ENCODE data around the gene CSMD2. TPM values are rescaled to one million over a fixed set of nuclear protein-coding genes. Genes with fewer than 3 reads are reported as not detected.

CSMD2 gene
- total RNA-seq, 1 donor from 2014 or later = 1.8 TPM

- Mint-ChIP-seq H3K27me3 (no peaks in the 10 kb centered on the region), H3K36me3 (peaks cover 14% of the 10 kb centered on the region), H3K4me3 (no peak overlapping the region), H3K9me3 (peaks cover 8% of the 10 kb centered on the region), H3K4me1 (ENCODE audit: unreplicated experiment) (no peaks in the 10 kb centered on the region), H3K27ac (no peak overlapping the region)
- no peak for DNase-seq (ENCODE audit: extremely low spot score, unreplicated experiment)
- TF ChIP-seq, protein P1, sequence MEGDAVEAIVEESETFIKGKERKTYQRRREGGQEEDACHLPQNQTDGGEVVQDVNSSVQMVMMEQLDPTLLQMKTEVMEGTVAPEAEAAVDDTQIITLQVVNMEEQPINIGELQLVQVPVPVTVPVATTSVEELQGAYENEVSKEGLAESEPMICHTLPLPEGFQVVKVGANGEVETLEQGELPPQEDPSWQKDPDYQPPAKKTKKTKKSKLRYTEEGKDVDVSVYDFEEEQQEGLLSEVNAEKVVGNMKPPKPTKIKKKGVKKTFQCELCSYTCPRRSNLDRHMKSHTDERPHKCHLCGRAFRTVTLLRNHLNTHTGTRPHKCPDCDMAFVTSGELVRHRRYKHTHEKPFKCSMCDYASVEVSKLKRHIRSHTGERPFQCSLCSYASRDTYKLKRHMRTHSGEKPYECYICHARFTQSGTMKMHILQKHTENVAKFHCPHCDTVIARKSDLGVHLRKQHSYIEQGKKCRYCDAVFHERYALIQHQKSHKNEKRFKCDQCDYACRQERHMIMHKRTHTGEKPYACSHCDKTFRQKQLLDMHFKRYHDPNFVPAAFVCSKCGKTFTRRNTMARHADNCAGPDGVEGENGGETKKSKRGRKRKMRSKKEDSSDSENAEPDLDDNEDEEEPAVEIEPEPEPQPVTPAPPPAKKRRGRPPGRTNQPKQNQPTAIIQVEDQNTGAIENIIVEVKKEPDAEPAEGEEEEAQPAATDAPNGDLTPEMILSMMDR (conservative IDR thresholded peaks at IDR 0.05) = no peak
These were observed 662.3 kb downstream of the CSMD2 start for GRCh38 chr1:33502726-33503125.

DNA sequence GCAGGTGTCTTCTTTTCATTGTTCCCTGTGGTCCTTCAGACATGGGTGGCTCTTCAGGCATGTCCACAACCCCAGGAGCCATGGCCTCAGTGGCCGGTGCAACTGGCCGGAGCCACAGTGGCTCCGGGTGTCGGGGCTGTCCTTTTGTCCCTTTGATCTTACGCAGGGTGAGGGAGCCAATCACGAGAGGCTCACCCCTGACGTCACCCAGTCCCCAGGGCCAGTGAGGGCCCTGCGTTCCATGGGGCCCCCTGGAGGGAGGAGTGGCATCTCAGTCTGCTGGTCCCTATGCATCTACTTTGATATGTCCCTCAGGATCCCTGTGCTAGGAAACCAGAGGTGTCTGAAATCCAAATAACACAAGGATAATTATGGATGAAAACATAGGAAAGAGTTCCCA, 663.3 kb downstream of the CSMD2 start:
- H3K9me3 Mint-ChIP-seq = peaks cover 17% of the 10 kb centered on the region
- H3K27me3 Mint-ChIP-seq = no peaks in the 10 kb centered on the region
- H3K4me3 Mint-ChIP-seq = no peak overlapping the region
- no peak overlapping the region for H3K27ac Mint-ChIP-seq
- no peaks in the 10 kb centered on the region for H3K4me1 Mint-ChIP-seq (ENCODE audit: unreplicated experiment)
- TF ChIP-seq, protein P1 (conservative IDR thresholded peaks at IDR 0.05) = no peak
- H3K36me3 Mint-ChIP-seq = peaks cover 23% of the 10 kb centered on the region
- DNase-seq (ENCODE audit: extremely low spot score, unreplicated experiment) = no peak

DNA sequence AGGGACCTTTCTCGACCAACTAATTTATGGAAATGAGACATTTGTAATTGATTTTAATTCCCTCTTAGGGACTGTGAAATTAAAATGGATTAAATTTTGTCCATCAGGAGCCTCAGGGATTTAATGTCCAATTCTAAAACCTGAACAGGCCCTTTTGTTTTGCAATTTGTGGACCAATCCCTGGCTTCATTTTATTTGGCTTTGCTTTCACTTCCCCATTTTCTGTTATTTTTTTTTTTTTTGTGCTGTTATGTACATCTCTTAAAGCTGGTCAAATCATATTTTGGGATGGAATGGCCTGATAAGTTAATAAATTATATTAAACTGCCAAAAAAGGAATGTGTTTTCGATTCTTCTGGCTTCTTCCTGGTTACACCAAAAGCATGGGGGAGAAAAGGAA, 663.7 kb downstream of the CSMD2 start:
- H3K27ac Mint-ChIP-seq = no peak overlapping the region
- peaks cover 26% of the 10 kb centered on the region for H3K36me3 Mint-ChIP-seq
- no peaks in the 10 kb centered on the region for H3K4me1 Mint-ChIP-seq (ENCODE audit: unreplicated experiment)
- TF ChIP-seq, protein P1 (conservative IDR thresholded peaks at IDR 0.05) = no peak
- H3K9me3 Mint-ChIP-seq = peaks cover 19% of the 10 kb centered on the region
- H3K4me3 Mint-ChIP-seq = no peak overlapping the region
- H3K27me3 Mint-ChIP-seq = no peaks in the 10 kb centered on the region
- no peak for DNase-seq (ENCODE audit: extremely low spot score, unreplicated experiment)

DNA sequence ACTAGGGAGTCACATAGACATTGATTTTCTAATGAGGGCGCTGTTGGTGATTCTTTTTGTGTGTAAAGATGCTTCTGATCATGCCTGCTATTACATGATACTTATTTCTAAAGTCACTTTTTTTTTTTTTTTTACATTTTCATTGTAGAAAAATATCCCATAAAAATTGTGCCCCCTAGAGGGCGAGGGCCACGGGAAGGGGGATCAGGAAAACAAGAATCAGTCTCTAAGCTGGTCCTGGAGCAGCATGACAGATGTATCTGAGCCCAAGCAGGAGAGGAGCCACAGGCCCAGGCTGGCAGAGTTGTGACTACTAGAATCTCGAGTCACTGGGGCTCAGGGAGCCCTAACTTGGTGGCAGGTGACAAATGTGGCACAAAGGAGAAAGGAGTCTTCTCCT, 664.5 kb downstream of the CSMD2 start:
- H3K4me1 Mint-ChIP-seq (ENCODE audit: unreplicated experiment) = no peaks in the 10 kb centered on the region
- no peak overlapping the region for H3K27ac Mint-ChIP-seq
- no peaks in the 10 kb centered on the region for H3K27me3 Mint-ChIP-seq
- H3K36me3 Mint-ChIP-seq = peaks cover 33% of the 10 kb centered on the region
- TF ChIP-seq, protein P1 (conservative IDR thresholded peaks at IDR 0.05) = peak; percentile 49
- no peak overlapping the region for H3K4me3 Mint-ChIP-seq
- H3K9me3 Mint-ChIP-seq = peaks cover 22% of the 10 kb centered on the region
- DNase-seq (ENCODE audit: extremely low spot score, unreplicated experiment) = no peak

DNA sequence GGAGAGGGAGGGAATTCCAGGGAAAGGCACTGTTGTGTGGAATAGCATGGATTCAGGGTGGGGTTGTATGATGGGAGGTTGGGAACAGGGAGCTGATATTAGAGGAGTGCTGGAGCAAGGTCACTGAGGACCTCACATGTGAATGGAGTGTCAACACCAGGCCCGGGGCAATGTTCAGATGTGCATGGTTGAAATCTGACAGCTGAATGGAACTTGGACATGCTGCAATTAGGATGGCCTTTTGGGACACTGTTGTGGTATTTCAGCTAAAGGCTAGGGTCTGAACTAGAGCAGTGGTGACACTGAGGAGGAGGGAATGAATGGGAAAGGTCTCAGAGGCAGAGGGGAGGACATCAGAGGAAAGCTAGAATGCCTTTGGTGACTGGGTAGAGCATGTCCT, 667.6 kb downstream of the CSMD2 start:
- H3K27me3 Mint-ChIP-seq = no peaks in the 10 kb centered on the region
- H3K9me3 Mint-ChIP-seq = peaks cover 42% of the 10 kb centered on the region
- H3K27ac Mint-ChIP-seq = no peak overlapping the region
- H3K36me3 Mint-ChIP-seq = peaks cover 61% of the 10 kb centered on the region
- no peak overlapping the region for H3K4me3 Mint-ChIP-seq
- TF ChIP-seq, protein P1 (conservative IDR thresholded peaks at IDR 0.05) = no peak
- no peaks in the 10 kb centered on the region for H3K4me1 Mint-ChIP-seq (ENCODE audit: unreplicated experiment)
- DNase-seq (ENCODE audit: extremely low spot score, unreplicated experiment) = no peak

DNA sequence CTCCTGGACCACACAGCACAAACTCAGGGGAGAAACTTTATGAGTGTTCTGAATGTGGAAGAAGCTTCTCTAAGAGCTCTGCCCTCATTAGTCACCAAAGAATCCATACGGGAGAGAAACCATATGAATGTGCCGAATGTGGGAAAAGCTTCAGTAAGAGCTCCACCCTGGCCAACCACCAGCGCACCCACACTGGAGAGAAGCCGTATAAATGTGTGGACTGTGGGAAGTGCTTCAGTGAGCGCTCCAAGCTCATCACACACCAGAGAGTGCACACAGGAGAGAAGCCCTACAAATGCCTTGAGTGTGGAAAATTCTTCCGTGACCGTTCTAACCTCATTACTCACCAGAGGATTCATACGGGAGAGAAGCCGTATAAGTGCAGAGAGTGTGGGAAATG, 670.1 kb downstream of the CSMD2 start:
- Mint-ChIP-seq H3K9me3 (peaks cover 42% of the 10 kb centered on the region), H3K27ac (no peak overlapping the region), H3K4me1 (ENCODE audit: unreplicated experiment) (no peaks in the 10 kb centered on the region), H3K4me3 (no peak overlapping the region), H3K27me3 (no peaks in the 10 kb centered on the region), H3K36me3 (peaks cover 79% of the 10 kb centered on the region)
- no peak for DNase-seq (ENCODE audit: extremely low spot score, unreplicated experiment)
- TF ChIP-seq, protein P1 (conservative IDR thresholded peaks at IDR 0.05) = no peak

Measured in type B pancreatic cell (in vitro differentiated cells).